Activated T-cell treated with anti-CD3 and anti-CD28 coated beads, Interleukin-2, amount 50 U/mL, for 24 hours (primary cell): ENCODE measurements around the gene DPYSL4.

Source experiments
- DNase-seq: peaks from one replicate; pipeline ENCODE4 v3.0.0-alpha.2; 2020
- H3K27ac Mint-ChIP-seq: 2 replicates; pipeline ENCODE4 v1.8.0; 2020; ENCODE audit warnings: mild to moderate bottlenecking, mixed read lengths
- H3K27me3 Mint-ChIP-seq: 2 replicates; pipeline ENCODE4 v1.8.0; 2020; ENCODE audit warnings: mixed read lengths
- H3K36me3 Mint-ChIP-seq: 2 replicates; pipeline ENCODE4 v1.8.0; 2020; ENCODE audit warnings: low read depth, mixed read lengths
- H3K4me1 Mint-ChIP-seq: 2 replicates; pipeline ENCODE4 v1.8.0; 2020; ENCODE audit warnings: low read depth, mixed read lengths
- H3K4me3 Mint-ChIP-seq: 2 replicates; pipeline ENCODE4 v1.8.0; 2020; ENCODE audit warnings: mild to moderate bottlenecking, moderate library complexity, mixed read lengths
- H3K9me3 Mint-ChIP-seq: 2 replicates; pipeline ENCODE4 v1.8.0; 2020; ENCODE audit warnings: mixed read lengths

DPYSL4 gene

DNA sequence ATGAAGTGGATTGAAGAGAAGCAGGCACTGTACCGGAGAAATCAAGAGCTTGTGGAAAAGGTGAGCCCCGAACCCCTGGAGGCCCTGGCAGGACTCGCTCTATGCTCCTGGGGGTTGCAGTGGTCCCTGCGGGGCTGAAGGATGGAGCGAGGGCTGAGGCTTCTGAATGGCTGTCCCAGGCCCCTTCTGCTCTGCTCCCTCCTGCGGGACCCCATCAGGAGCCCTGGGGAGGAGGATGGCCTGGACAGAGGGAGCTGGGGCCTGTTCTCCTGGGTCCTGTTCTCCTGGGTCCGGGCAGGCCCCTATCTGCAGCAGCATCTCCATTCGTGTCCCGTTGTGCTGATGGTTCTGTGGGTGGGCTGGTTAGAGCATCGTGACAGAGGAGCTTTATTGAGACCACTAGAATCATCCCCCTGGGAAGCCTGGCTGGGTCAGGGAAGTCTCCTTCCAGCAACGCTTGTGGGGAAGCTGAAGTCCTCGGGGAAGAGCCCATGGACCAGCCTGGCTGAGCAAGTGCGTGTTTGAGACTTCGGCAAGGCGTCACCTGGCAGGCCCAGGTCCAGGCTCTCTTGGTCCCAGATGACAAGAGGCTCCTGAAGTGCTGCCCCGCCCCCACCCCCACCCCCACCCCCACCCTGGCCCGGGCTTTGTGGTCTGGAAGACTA is 41.1 kb upstream of the DPYSL4 start:
- Mint-ChIP-seq H3K36me3 (no peaks in the 10 kb centered on the region), H3K9me3 (no peaks in the 10 kb centered on the region), H3K27ac (no peak overlapping the region)

DNA sequence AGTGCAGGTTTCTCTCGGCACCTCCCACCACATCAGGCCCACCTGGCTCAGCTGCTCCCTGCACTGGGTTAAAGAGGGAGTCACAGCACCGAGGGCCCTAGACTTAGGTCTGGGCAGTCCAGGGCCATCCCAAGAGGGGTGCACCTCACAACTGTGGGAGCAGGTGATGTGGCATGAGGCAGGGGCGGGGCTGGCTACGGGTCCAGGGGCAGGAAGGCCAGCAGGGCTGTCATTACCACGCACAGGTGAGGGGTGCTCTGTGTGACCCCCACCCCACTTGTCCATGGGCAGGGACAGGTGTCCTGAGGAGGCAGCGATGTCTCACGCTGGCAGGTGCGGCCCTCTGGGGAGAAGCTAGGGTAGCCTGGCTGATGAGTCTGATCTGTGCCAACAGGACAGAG is 40.5 kb upstream of the DPYSL4 start:
- no peak for DNase-seq
- Mint-ChIP-seq H3K27ac (no peak overlapping the region), H3K36me3 (no peaks in the 10 kb centered on the region), H3K27me3 (peaks cover 6% of the 10 kb centered on the region), H3K9me3 (no peaks in the 10 kb centered on the region), H3K4me3 (no peak overlapping the region), H3K4me1 (no peaks in the 10 kb centered on the region)

More for the DNA sequence above, 41.1 kb upstream of the DPYSL4 start:
- H3K4me1 Mint-ChIP-seq = no peaks in the 10 kb centered on the region
- no peak overlapping the region for H3K4me3 Mint-ChIP-seq
- no peak for DNase-seq
- peaks cover 6% of the 10 kb centered on the region for H3K27me3 Mint-ChIP-seq

- no peak overlapping the region for H3K4me3 Mint-ChIP-seq
- no peaks in the 10 kb centered on the region for H3K9me3 Mint-ChIP-seq
- peaks cover 6% of the 10 kb centered on the region for H3K27me3 Mint-ChIP-seq
- no peaks in the 10 kb centered on the region for H3K36me3 Mint-ChIP-seq
- no peak overlapping the region for H3K27ac Mint-ChIP-seq
- H3K4me1 Mint-ChIP-seq = no peaks in the 10 kb centered on the region
- DNase-seq = no peak
Measured at GRCh38 chr10:132146941-132147915, 39.5 kb upstream of the DPYSL4 start.

GRCh38 chr10:132148261-132149251 is 38.2 kb upstream of the DPYSL4 start:
- no peaks in the 10 kb centered on the region for H3K4me1 Mint-ChIP-seq

GRCh38 chr10:132149271-132149670 is 37.5 kb upstream of the DPYSL4 start:
- Mint-ChIP-seq H3K9me3 (no peaks in the 10 kb centered on the region), H3K36me3 (no peaks in the 10 kb centered on the region), H3K4me3 (no peak overlapping the region)

More at GRCh38 chr10:132148261-132149251, 38.2 kb upstream of the DPYSL4 start:
- Mint-ChIP-seq H3K36me3 (no peaks in the 10 kb centered on the region), H3K27me3 (peaks cover under 1% of the 10 kb centered on the region), H3K27ac (no peak overlapping the region), H3K9me3 (no peaks in the 10 kb centered on the region), H3K4me3 (no peak overlapping the region)
- no peak for DNase-seq

DNA sequence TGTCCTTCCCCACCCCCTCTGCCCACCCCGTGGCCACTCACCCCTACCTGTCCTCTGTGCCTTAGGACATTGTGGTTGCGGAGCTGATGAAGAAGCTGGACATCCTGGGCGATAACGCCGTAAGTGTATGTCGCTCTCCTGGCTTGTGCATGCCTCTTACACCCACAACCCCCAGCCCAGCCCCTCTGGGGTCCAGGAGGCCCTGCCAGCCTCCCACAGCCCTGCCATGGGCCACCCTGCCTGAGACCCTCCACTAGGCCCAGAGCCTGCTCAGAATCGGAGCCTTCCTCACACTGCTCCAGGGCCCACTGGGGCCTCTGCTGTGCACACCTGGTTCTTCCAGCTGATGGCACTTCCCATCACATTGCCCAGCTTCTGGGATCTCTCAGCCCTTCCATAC is 36.8 kb upstream of the DPYSL4 start:
- Mint-ChIP-seq H3K27me3 (no peaks in the 10 kb centered on the region), H3K9me3 (no peaks in the 10 kb centered on the region), H3K36me3 (no peaks in the 10 kb centered on the region), H3K4me3 (no peak overlapping the region), H3K27ac (no peak overlapping the region), H3K4me1 (no peaks in the 10 kb centered on the region)
- DNase-seq = no peak

More at GRCh38 chr10:132149271-132149670, 37.5 kb upstream of the DPYSL4 start:
- no peak for DNase-seq
- H3K4me1 Mint-ChIP-seq = no peaks in the 10 kb centered on the region
- H3K27me3 Mint-ChIP-seq = no peaks in the 10 kb centered on the region
- no peak overlapping the region for H3K27ac Mint-ChIP-seq

DNA sequence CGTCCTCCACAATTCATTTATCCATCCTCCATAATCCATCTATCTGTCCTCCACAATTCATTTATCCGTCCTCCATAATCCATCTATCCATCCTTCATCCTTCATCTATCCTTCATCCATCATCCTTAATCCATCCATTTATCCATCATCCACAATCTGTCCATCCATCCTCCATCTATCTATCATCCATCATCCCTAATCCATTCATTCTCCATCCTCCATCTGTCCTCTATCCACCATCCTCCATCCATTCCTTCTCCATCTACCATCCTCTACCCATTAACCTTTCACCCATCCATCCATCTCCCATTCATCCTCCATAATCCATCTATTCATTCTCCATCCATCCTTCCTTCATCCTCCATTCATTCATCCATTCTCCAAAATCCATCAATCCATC is 36.0 kb upstream of the DPYSL4 start:
- Mint-ChIP-seq H3K36me3 (no peaks in the 10 kb centered on the region), H3K27ac (no peak overlapping the region), H3K4me1 (no peaks in the 10 kb centered on the region), H3K4me3 (no peak overlapping the region), H3K27me3 (no peaks in the 10 kb centered on the region), H3K9me3 (no peaks in the 10 kb centered on the region)
- DNase-seq = no peak

GRCh38 chr10:132151286-132151950 is 35.3 kb upstream of the DPYSL4 start:
- no peaks in the 10 kb centered on the region for H3K9me3 Mint-ChIP-seq
- H3K27me3 Mint-ChIP-seq = no peaks in the 10 kb centered on the region
- no peaks in the 10 kb centered on the region for H3K4me1 Mint-ChIP-seq
- no peaks in the 10 kb centered on the region for H3K36me3 Mint-ChIP-seq
- H3K4me3 Mint-ChIP-seq = no peak overlapping the region
- H3K27ac Mint-ChIP-seq = no peak overlapping the region
- no peak for DNase-seq

DNA sequence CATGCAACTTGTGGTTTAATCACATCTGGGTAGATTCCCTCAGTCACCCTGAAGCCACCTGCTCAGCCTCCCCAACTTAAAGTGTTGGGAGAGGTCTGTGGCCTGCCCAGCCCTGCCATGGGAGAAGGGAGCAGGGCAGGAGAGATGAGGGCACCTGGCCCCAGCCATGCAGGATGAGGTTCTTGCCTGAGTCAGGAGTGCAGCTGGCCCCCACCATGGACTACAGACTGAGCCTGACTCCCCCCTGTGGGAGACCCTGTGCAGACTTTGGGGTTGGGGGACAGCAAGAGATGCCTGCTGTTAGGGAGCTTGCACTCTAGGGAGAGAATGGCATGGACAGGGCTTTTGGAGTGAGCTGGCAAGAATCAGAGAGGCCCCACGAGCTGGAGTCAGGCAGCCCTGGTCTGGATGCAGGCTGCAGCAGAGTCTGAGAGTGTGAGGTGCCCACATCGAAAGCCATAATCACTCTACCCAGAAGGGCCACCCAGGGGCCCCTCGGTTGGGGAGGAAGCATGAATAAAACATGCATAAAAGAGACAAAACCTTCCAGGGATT is 34.7 kb upstream of the DPYSL4 start:
- no peak overlapping the region for H3K4me3 Mint-ChIP-seq
- no peaks in the 10 kb centered on the region for H3K27me3 Mint-ChIP-seq
- H3K9me3 Mint-ChIP-seq = no peaks in the 10 kb centered on the region
- H3K4me1 Mint-ChIP-seq = no peaks in the 10 kb centered on the region
- no peak overlapping the region for H3K27ac Mint-ChIP-seq
- no peaks in the 10 kb centered on the region for H3K36me3 Mint-ChIP-seq
- no peak for DNase-seq

- Mint-ChIP-seq H3K27me3 (no peaks in the 10 kb centered on the region), H3K36me3 (no peaks in the 10 kb centered on the region), H3K4me1 (peaks cover under 1% of the 10 kb centered on the region), H3K27ac (no peak overlapping the region), H3K9me3 (no peaks in the 10 kb centered on the region), H3K4me3 (no peak overlapping the region)
- no peak for DNase-seq
Measured at GRCh38 chr10:132152896-132153580, 33.7 kb upstream of the DPYSL4 start.

GRCh38 chr10:132153616-132154217 is 33.0 kb upstream of the DPYSL4 start:
- H3K27ac Mint-ChIP-seq = no peak overlapping the region
- no peaks in the 10 kb centered on the region for H3K36me3 Mint-ChIP-seq
- no peak for DNase-seq
- no peaks in the 10 kb centered on the region for H3K27me3 Mint-ChIP-seq
- H3K4me1 Mint-ChIP-seq = peaks cover 5% of the 10 kb centered on the region
- H3K4me3 Mint-ChIP-seq = no peak overlapping the region
- no peaks in the 10 kb centered on the region for H3K9me3 Mint-ChIP-seq

DNA sequence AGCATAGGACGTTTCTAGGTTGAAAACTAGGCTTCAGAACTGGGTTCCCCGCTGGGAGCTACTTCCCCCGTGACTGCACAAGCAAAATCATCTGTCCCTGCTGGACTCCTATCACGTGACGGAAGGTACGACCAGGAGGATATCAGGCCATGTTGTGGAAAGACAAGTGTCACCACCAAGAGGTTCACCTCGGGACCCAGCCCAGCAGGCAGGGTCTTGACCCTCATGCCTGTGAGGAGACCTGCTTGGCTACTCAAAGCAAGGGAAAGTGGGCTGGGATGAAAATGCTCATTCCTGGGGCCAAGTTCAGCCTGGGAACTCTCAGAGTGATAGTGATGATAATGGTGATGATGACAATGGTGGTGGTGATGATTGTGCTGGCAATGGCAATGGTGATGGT is 32.3 kb upstream of the DPYSL4 start:
- no peaks in the 10 kb centered on the region for H3K36me3 Mint-ChIP-seq
- no peaks in the 10 kb centered on the region for H3K27me3 Mint-ChIP-seq
- no peak overlapping the region for H3K4me3 Mint-ChIP-seq
- H3K9me3 Mint-ChIP-seq = no peaks in the 10 kb centered on the region
- H3K27ac Mint-ChIP-seq = no peak overlapping the region
- H3K4me1 Mint-ChIP-seq = peaks cover 9% of the 10 kb centered on the region
- no peak for DNase-seq

- Mint-ChIP-seq H3K9me3 (no peaks in the 10 kb centered on the region), H3K36me3 (no peaks in the 10 kb centered on the region), H3K27me3 (no peaks in the 10 kb centered on the region), H3K27ac (no peak overlapping the region), H3K4me1 (peaks cover 9% of the 10 kb centered on the region), H3K4me3 (no peak overlapping the region)
- no peak for DNase-seq
Measured at GRCh38 chr10:132154931-132155330, 31.8 kb upstream of the DPYSL4 start.
